GM19193 (cell line): ENCODE data around the gene NDUFA6.

ENCODE experiments used
- POLR2A ChIP-seq: IDR thresholded peaks from 4 replicates; pipeline ENCODE4 v1.6.1; 2011; ENCODE audit not compliant: insufficient read depth, insufficient read length; ENCODE audit errors: extremely low read depth

NDUFA6 gene

GRCh38 chr22:42069801-42070516, 20.6 kb downstream of the NDUFA6 start:
- no peak for TF ChIP-seq POLR2A

- no peak for TF ChIP-seq POLR2A
Observed at GRCh38 chr22:42068291-42068690, 22.3 kb downstream of the NDUFA6 start.

GRCh38 chr22:42067671-42068251, 22.8 kb downstream of the NDUFA6 start:
- no peak for TF ChIP-seq POLR2A

- no peak for TF ChIP-seq POLR2A
Observed at GRCh38 chr22:42066937-42067336, 23.6 kb downstream of the NDUFA6 start.

- no peak for TF ChIP-seq POLR2A
Observed at GRCh38 chr22:42066126-42066761, 24.3 kb downstream of the NDUFA6 start.

GRCh38 chr22:42065438-42066125, 25.0 kb downstream of the NDUFA6 start:
- TF ChIP-seq POLR2A, result no peak

- TF ChIP-seq POLR2A, result no peak
Observed at GRCh38 chr22:42064629-42065028, 25.9 kb downstream of the NDUFA6 start.

GRCh38 chr22:42062506-42063170, 27.9 kb downstream of the NDUFA6 start:
- no peak for TF ChIP-seq POLR2A

- TF ChIP-seq POLR2A, result no peak
Observed at GRCh38 chr22:42061041-42061440, 29.5 kb downstream of the NDUFA6 start.

- no peak for TF ChIP-seq POLR2A
Observed at GRCh38 chr22:42060489-42060888, 30.1 kb downstream of the NDUFA6 start.

- no peak for TF ChIP-seq POLR2A
Observed at GRCh38 chr22:42056757-42057511, 33.6 kb downstream of the NDUFA6 start.

- TF ChIP-seq POLR2A, result no peak
Observed at GRCh38 chr22:42052765-42053164, 37.8 kb downstream of the NDUFA6 start.

GRCh38 chr22:42050641-42051180, 39.9 kb downstream of the NDUFA6 start:
- TF ChIP-seq POLR2A, result no peak

- TF ChIP-seq POLR2A, result no peak
Observed at GRCh38 chr22:42041784-42042183, 48.8 kb downstream of the NDUFA6 start.
